ENCODE results near the gene STAB1.

Gene STAB1

DNA sequence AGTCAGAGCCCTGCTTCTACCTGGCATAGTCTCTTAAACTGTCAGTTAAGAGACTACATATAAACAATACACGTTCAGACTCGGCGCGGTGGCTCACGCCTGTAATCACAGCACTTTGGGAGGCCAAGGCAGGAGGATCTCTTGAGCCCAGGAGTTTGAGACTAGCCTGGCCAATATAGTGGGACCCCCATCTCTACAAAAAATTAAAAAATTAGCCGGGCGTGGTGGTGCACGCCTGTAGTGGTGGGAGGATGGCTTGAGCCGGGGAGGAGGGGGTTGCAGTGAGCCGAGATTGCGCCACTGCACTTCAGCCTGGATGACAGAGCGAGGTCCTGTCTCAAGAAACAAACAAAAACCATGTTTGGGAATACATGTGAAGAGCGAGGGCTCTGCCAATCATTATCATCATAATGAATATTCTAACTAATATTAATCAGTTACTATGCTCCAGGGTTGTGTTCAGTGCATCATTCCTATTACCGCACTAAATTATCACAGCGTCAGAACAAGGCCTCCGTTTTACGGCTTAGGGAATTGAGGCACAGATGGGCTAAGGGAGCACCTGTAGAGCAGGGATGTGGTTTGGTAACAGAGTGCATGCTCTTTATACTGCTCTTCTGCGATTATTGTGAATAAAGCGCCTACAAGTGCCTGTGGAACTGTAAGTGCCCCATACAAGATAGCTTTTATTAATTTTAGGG is 40.4 kb downstream of the STAB1 start:
- DNase-seq (ENCODE audit: low read depth in 3 of 3) = no peak

DNA sequence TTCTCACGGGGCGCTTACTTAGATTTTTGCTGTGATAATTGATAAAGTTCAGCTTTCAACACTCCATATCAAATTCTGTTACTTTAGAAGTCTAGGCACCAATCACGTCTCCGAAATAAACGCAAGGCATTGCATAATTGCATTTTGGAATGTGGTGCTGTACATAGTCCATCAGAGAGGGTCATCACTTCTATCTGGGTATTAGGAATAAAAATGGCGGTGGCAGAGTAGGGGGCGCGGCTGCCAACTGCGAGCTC is 40.9 kb downstream of the STAB1 start:
- DNase-seq (ENCODE audit: low read depth in 3 of 3) = no peak

DNA sequence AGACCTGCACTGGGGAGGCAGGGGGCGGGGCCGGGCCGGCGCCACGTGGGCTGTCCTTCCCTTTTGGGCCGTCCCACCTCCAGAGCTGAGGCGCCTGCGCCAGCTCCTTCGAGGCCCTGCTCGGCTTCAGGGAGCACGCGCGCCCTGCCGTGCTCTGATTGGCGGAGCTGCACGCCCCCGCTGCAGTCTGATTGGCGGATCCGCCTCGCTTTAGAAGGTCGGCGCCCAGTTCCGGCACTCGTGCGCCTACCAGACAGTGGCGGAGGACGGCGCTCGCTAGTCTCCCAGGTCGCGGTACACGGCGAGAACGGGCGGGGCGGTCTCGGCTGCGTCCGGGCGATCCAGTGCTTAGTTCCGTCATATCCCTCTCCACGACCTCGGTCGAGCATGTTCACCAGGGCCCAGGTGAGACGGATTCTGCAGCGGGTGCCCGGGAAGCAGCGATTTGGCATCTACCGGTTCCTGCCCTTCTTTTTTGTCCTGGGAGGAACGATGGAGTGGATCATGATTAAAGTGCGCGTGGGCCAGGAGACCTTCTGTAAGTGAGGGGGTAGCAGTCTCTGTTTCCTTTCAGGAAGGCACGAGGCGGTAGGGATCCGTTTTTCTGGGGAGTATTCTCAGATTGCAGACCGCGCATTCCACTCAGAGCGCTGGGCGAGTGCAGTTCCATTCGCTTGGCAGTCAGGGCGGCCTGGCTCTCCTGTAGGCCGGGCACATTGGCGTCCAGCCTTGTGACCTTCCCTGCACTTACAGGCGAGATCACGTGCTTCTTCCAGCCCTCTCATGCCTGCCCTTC is 41.4 kb downstream of the STAB1 start, which contains the start of gene UQCC5:
Gene UQCC5, plus strand, starts transcription at position 237 of the 796 bp plus-strand sequence. Its CDS starts 151 bp downstream, at position 388.
- DNase-seq (ENCODE audit: low read depth in 3 of 3) = peak; percentile 94 to 97 (median 95)

DNA sequence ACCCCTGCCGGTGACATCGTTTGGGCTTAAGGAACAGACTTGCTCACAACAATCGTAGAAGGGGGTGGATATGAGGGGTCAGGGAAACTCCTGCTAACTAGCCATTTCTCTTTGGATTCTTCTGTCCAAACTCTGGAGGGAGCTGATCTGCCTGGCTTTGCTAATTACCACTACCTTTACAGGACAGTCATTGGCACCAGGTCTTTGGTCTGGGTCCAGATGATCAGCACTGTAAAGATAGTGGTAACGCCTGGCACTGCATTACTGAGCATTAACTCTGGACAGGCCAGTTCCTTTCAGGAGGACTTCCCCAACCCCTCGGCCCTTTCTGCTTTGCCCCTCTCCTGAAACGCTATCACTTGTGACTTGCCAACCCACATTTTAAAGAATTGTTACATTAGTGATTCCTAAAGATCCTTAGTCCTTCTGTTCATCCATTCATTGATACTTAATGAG is 42.1 kb downstream of the STAB1 start:
- no peak for DNase-seq (ENCODE audit: low read depth in 3 of 3)

DNA sequence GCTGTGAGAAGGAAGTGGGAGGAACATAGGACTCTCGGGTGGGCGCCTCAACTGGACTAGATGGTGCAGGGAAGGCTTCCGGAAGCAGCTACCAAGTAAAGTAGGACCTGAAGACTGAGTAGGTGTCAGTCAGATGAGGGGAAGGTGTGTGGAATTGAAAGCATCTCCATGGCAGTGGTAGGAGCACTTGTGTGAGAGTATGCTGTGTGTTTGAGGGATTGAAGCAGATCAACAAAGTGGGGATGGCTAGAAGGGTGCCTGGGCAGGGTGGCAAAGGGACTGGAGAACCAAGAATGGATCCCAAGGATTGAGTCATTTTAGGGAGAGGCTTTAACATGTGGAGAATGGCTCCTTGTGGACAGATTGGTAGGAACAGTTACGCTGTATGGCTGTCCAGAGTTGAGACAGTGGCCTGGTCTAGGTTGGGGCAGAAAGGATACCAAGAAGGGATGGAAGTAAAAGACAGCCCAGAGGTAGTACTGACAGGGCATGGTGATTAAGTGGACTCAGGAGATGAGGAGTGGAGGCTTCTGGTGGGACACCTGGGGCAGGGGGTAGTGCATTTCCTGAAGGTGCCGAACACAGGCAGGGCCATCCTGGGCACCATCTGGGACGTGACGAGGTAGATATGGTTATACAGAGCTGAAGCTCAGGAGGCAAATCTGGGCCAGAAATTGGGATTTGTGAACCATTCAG is 42.7 kb downstream of the STAB1 start:
- DNase-seq (ENCODE audit: low read depth in 3 of 3) = no peak

DNA sequence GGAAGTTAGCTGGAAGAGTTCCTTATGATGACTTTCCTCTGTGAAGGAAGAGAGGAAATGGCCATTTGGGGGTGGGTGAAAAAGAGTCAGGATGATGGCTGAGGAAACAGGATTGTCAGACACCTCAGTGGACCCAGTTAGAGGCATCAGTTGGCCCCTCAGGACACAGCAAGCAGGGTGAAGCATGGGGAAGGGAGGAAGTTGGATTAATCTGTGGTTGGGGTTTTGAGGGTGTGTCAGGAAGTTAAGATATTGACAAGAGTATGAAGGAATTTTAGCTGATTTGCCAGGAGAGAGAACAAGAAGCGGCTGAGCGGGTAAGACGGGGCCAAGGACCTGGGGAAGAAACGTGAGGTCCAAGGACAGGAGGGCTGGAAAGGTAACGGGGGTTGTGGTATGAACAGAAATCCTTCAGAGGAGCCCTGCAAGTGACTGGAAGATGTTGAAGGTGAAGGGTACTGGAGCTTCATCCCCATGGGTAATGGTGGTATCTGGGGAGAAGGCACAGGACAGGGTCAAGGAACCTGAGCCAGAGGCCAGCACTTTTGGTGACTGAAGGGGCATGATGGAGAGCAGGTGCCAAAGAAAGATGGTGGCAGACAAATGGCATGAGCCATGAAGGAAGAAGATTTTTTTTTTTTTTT is 44.0 kb downstream of the STAB1 start:
- no peak for DNase-seq (ENCODE audit: low read depth in 3 of 3)

DNA sequence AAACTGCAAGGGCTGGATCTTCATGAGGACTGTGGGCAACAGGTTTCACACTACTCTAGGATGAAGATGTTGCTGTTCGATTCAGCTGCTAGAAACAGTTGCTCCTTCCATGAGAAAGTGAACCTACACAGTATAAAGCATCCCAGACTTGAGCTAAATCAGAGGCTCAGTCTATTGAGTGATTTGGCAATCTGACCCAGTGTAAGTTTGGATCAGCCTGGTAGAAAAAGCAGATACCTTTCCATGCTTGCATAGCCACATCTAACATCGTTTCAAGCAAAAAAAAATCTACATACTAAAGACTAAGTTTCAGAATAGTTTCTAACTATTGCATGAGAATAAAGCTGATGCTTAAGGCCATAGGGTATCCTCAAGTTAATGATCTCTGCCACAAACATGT is 45.9 kb downstream of the STAB1 start:
- DNase-seq (ENCODE audit: low read depth in 3 of 3) = no peak

DNA sequence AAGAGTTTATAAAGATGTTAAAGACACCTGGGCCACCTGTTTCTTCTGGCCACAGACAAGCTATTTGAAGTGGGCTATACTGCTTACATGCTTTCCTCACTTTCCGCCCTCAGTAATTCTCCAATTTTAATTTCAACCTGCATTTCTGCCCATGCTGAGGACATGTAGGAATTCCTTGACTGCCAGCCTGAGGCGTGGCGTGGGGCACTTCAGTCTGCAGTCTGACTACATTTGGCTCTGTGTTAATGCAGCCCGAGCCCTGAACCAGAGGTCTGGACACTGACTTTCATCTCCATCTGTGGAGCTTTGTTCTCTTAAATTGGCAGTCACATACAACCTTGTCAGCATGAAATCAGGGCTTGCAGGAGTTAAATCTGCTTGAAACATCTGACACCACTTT is 49.8 kb downstream of the STAB1 start:
- no peak for DNase-seq (ENCODE audit: low read depth in 3 of 3)

DNA sequence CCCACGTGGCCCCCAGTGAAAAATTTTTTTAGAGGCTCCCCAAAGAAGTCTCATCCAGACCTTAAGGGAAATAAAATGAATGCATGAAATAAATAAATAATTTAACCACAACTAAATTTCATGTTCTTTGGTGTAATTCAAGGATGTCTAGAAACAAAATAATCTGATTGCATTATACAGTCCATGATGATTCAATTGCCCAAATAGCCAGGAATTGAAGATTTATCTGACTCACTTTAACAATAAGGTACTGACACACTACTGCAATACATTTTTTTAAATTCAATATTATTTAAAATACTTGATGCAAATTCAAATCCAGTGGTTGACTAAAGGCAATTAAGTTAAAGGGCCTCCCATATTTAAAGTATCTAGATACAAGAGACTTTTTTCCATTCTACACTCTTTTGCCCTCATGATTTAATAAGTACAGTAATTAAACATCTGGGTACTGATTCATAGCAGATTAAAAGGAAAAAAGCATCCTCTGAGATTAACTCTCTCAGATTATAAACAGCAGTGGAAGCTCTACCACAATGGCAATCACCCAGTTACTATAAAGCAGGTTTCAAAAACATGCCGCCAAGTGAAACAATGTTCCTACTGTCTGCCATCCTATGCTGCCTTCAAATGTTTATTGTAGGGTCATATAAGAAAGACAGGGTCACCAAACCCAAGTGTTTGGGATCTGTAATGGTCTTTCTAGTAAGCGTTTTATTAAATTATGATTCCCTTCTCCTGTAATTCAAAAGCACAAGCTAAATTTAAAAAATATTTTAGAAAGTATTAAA is 51.2 kb downstream of the STAB1 start:
- DNase-seq (ENCODE audit: low read depth in 3 of 3) = no peak

DNA sequence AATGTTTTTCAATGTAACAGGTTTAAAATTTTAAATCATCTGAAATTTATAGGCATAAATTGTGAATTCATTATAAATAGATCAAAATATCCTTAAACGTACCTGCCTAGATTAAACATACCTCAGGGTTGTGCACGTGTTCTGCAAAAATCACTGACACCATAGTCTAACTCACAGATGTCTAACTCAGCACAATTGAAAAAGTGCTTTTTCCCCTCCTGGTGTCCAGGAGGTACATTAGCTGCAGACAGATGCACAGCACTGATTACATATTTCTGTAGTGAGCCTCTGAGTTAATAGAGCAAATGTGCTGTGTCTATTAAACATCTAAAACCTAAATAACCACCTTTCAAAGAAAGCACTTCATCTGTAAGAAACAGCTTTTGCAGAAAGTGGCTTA is 52.0 kb downstream of the STAB1 start:
- DNase-seq (ENCODE audit: low read depth in 3 of 3) = no peak

DNA sequence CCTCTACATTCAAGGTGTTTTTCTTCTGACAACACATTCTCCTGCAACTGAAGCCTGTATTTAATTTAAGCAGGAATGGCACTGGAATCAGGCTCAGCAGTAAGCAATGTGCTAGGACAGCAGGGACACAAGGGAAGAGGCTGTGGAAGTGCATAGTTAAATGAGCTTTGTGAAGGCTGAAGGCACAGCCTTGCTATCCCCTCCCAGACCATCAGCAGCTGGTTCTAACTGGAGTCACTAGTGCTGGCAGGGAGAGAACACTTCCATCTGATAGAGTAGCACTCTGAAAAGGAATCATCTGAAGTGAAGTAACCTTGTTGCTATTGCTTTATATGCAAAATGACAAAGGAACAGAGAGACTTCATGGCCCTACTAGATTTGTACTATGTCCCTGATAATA is 56.0 kb downstream of the STAB1 start:
- no peak for DNase-seq (ENCODE audit: low read depth in 3 of 3)

DNA sequence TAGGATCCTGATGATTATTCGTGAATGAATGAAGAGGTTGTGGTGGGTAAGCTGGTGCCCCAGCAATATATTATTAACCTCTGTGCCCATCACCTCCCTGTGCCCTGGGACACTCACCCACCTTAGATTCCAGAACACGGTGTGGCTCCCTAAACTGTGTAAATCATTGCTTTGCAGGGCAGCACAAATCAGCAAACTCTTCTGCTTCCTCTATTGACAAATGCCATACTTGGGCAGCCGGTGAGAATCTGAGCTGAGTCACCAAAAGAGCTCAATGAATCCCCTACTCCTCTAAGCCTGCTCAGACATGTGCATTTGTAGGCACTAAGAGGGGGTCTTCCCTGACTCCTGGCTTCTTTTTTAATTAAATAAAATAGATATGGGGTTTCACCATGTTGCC is 57.0 kb downstream of the STAB1 start:
- no peak for DNase-seq (ENCODE audit: low read depth in 3 of 3)

DNA sequence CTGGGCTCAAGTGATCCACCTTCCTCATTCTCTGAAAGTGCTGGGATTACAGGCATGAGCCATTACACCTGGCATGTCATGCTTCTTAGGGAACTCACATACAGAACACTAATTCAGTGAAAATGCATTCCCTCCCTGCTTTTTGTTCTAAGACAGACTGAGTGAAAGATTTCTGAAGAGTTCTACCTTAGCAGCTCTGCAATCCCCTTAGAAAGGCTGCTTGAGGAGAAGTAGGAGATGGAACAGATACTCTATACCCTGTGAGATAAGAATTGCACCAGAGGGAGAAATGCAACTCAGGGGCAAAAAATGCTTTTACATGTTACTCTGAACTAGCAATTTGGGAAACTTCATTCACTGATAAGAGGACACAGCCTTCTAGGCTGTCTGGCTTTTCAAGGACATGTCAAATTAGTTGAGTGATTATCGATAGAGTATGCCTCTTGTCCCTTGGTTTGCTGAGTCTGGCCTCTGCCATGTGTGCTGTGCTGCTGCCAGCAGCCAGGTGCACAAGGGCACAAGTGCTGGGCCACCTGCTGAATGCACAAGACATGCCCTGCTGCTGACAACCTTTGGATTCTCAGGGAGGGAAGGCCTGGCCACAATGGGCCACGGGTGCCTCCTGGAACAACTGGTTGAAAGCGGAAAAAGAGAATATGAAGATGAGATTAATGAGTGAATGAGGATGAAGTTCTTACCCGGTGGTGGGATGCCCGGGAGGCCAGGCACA is 59.1 kb downstream of the STAB1 start:
- DNase-seq (ENCODE audit: low read depth in 3 of 3) = no peak

DNA sequence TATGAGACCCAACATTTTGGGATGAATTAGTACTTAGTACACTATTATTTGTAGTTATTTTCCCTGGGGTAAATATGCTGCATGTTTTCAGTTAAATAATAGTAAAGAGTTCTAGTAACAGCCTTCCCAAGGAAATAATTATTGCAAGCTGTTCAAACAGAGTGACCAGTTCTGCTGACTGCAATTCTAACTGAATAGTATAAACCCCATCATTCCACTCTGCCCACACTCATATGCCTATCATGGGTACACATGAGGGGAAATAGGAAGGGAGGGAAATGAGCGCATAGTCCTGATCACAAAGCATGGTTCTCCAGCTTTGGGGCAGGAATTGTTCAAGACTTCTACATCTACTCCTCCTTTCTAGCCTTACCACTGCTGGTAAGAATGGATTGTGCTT is 59.9 kb downstream of the STAB1 start:
- DNase-seq (ENCODE audit: low read depth in 3 of 3) = no peak

DNA sequence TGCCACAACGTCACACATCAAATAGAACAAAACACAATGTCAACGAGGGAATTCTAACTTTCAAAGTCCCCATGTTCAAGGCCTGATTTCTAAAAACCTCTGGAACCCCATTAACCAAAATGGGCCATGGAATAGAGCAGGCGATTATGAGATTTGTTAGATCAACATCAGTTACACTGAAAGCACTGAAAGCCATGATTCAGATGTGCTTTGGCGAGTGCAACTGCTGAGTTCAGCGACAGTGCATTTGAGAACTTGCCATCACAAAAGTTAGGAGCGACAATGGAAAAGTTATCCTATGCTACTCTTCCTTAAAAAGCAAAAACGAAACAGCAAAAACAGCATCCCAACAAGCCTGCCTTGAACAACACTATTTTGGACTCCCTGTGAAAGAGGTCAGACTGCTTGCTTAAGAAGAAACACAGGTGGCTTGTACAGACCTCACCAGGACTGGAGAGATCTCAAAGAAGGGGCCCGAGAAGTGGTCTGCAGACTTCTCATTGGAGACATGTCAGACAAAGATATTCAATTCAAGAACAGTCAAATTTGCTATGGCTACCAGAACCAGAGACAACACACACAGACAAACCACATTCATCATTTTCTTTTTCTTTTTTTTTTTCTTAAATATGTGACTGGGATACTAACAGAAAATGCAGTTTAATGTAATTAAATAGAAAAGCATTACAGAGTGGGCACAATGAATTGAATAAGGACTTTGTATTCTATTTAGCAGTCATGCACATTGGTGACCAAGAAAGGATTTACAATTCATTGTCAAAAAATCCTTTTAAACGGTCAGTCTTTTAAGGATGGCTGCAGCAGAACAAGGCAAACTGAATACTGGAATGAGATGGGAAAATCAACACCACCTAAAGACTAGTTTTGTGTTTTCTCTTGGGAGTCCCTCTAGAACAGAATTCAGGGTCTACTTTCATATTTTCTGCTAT is 62.1 kb downstream of the STAB1 start:
- no peak for DNase-seq (ENCODE audit: low read depth in 3 of 3)

DNA sequence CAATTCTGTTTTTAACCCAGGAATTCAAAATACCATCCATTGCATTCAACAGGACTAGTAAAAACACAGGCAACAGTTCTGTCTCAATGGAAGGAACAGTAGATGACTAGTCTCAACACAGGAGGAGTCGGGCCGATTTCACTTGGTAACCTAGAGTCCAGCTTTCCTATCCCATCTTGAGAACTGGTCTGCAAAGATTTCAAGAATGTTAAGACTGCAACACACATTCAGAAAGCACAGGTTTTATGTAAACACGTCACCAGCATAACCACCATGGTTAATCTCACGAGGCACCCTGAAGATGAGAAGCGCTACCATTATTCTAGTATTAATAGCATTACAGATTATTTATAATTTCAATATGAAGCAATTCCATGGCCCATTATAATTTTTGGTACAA is 63.3 kb downstream of the STAB1 start:
- DNase-seq (ENCODE audit: low read depth in 3 of 3) = no peak

DNA sequence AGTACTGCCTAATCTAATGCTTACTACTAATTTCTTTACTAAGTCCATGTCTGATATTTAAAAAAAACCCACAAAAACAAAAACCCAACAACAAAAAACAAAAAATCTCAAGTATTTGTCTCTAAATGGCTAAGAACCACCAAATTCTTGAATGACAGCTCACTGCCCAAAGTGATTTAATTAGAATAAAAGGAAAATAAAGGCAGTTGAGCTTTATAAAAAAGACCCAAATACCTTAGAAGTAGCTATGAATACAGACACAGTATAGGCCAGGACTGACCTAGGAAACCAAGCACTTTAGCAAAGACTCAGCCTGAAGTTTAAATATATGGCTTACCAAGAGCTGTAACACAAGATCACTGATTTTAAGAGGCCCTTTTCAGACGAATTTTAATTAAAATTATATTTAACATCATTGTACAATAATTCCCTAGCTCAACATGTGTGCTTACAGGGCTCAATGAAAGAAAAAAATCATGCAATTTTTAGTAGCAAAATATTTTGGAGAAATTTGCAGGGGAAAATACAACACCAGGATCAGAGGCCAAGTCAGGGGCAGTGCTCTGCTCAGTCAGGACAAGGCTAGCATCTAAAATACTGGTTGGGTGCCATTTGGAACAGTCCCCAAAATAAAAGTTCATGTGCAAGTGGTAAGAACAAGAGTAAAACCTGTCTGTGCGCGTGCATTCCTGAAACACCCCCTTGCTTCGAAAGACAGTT is 66.0 kb downstream of the STAB1 start:
- DNase-seq (ENCODE audit: low read depth in 3 of 3) = no peak

DNA sequence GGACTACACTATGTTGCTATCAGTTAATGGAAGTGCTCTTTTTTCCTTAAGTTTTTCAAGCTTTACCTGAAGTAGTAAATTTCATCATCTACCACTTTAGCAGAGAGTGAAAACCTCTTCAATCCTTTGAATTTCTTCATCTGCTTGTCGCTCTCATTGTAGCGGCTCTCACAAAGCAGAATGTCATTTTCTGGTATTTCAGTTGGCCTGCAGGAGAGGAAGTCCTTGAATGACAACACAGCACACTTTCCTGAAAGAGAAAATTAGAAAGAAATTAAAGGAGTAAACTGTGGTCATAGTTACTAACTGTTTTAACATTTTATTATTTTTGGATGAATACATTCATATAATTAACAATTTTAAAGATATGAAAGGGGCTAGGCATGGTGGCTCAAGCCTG is 68.8 kb downstream of the STAB1 start:
- DNase-seq (ENCODE audit: low read depth in 3 of 3) = no peak

DNA sequence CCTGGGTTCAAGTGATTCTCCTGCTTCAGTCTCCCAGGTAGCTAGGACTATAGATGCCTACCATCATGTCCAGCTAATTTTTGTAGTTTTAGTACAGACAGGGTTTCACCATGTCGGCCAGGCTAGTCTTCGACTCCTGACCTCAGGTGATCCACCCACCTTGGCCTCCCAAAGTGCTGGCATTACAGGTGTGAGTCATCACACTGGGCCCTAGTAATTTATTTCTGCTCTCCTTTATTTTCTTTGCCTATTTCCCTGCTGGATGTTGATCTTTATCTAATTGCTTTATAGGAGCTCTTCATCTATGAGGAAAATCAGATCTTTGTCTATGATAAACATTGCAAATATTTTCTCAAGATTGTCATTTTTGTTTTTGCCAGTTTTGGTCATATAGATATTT is 72.9 kb downstream of the STAB1 start:
- no peak for DNase-seq (ENCODE audit: low read depth in 3 of 3)
